H54 (cell line): Measurements from ENCODE around the gene MYO3B.
"Not testable (repeated sequence)": the region's sequence is repeated elsewhere in the genome, so short reads cannot be mapped to it uniquely, and the experiment has no call there.

Experiments
- DNase-seq: peaks from one replicate; pipeline ENCODE4 v3.0.0; 2011; ENCODE audit warnings: low spot score, mixed read lengths; ENCODE audit not compliant: insufficient read length
- FAIRE-seq: peaks from 3 replicates; lab custom pipeline; 2011; peaks lifted over from hg19 to GRCh38; lab: Jason Lieb, UNC
- POLR2A ChIP-seq: IDR thresholded peaks from 2 replicates; pipeline ENCODE4 v1.6.1; 2011; ENCODE audit warnings: low read depth, mild to moderate bottlenecking, low read length

The MYO3B gene

DNA sequence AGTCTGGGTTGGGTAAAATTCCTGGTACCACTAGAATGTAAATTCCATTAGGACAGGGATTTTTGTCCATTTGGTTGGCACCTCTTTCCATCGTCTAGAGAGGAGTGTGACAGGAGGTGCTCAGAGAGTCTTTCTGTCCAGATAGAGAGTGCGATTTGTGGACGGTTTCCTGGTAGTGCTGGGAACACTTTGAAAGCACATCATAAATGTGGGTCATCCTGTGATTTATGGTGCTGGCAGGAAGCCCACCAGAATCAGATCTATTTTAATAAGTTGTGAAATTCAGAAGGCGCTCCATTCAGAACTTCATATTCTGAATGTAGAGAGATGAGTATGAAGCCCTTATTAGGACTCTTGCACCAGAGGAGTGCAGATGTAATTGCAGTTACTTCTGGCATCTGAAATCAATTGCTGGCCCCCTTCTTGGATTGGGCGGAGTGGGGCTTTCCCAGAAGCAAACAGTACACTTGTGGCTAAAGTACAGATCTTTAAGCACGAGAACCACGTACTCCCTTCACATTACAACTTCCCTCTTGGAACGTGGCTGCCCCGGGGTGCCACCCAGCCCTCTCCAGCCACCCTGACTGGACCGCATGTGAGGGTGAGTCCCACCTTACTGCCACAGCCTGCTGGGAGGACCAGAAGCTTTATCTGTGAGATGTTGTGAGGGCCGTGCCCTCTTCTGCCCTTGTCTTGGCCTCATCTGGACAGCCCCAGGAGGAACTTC is 243.2 kb downstream of the MYO3B start:
- DNase-seq (no peak), FAIRE-seq (no peak)
- no peak for TF ChIP-seq POLR2A

DNA sequence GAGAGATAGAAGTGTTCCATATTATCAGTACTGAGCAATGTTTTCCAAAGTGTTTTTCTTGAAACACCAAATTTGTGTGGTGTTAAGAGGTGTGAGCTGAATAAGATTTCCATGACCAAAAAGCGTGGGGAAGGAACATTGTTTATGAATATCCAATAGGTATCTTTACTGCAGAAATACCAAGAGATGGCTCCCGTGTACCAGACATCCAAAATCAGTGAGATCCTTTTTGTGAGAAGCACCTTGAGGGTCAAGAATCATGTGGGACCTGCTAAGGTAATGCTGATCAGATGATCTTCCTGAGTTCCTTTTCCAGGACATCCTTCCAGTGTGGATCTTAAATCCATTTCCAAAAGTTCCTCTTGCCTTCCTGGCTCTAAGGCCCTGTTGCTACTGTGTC is 246.0 kb downstream of the MYO3B start:
- DNase-seq (no peak), FAIRE-seq (no peak)
- TF ChIP-seq POLR2A: no peak

DNA sequence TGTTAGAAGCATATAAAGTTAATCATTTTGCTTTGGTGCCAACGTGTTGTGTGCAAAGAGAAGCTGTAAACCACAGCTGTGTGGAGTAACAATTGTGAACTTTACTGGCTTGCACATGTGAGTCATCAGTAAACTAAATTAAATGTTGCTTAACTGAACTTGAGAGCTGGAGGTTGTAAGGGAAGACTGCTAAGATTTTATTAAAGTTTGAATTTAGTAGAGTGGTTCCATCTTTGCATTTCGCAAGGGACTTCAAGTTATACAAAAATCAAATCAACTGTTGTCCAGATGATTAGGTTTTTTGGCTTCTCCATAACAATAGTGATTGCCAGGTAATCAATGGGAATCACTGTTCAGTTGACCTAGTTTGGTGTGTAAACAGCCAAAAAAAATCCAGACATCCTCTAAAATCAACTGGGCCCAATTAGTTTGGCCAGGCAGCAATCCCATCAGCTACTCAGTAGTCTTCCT is 247.4 kb downstream of the MYO3B start:
- DNase-seq (no peak), FAIRE-seq (no peak)
- no peak for TF ChIP-seq POLR2A

GRCh38 chr2:170428868-170429267 is 250.9 kb downstream of the MYO3B start:
- no peak for TF ChIP-seq POLR2A
- FAIRE-seq (no peak), DNase-seq (no peak)

- no peak for TF ChIP-seq POLR2A
- DNase-seq: no peak
- FAIRE-seq: no peak
These were observed 254.9 kb downstream of the MYO3B start for GRCh38 chr2:170432823-170433222.

DNA sequence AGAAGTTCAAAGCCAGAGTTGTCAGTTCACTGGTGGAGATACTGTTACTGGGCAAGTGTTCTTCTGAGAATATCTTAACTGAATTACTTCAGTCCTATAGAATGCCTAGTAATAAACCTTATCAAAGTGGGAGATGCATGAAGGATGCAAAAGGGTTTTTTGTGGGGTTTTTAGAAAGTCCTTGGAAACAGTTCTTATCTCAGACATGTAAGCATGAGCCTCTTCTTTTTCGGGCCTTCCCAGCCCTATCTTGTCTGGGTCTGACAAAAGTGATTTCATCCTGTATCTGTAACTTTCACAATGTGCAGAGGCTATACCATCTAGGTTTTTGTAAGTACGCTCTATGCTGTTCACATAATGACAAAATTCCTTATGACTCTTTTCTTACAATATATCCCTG is 255.5 kb downstream of the MYO3B start:
- no peak for DNase-seq
- FAIRE-seq: no peak
- no peak for TF ChIP-seq POLR2A

GRCh38 chr2:170434396-170434795 is 256.4 kb downstream of the MYO3B start:
- not testable (repeated sequence) for DNase-seq, FAIRE-seq

DNA sequence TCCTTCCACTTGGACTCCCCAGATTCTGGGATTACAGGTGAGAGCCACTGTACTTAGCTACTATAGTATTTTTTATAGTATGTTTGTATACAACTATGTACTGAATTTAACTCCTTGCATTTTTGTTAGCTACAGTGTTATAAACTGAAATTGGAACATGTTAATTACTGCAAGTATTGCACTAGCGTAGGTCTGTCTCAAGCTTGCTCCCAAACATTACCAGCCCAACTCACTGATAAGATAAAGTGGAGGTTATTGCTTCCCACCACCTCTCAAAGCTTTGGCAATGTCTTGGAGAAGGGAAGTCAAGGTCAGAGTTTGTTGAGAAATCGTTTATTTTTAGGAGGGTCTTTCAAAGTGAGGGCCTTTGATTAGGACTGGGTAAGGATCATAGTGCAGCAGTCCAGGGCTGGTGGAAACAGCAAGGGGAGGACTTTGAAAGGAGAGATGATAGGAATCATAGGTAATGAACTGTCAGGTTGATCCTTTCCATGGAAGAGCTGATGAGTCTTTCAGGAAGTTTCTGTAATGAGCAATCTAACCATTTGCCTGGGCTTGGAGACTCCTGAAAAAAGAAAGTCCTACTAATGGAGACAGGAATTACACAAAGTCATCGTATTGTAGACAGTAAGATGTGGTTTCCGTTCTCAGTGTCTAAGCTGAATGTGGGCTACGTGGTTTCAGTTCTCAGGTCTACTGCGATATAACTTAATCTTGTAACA is 257.1 kb downstream of the MYO3B start:
- no peak for TF ChIP-seq POLR2A
- FAIRE-seq: no peak
- no peak for DNase-seq

- FAIRE-seq (no peak), DNase-seq (no peak)
- TF ChIP-seq POLR2A: no peak
These were observed 258.4 kb downstream of the MYO3B start for GRCh38 chr2:170436077-170436943.

GRCh38 chr2:170446078-170446477 is 268.1 kb downstream of the MYO3B start:
- FAIRE-seq: no peak
- TF ChIP-seq POLR2A: no peak
- DNase-seq: no peak

- no peak for FAIRE-seq
- DNase-seq: no peak
- no peak for TF ChIP-seq POLR2A
These were observed 271.1 kb downstream of the MYO3B start for GRCh38 chr2:170449034-170449433.

DNA sequence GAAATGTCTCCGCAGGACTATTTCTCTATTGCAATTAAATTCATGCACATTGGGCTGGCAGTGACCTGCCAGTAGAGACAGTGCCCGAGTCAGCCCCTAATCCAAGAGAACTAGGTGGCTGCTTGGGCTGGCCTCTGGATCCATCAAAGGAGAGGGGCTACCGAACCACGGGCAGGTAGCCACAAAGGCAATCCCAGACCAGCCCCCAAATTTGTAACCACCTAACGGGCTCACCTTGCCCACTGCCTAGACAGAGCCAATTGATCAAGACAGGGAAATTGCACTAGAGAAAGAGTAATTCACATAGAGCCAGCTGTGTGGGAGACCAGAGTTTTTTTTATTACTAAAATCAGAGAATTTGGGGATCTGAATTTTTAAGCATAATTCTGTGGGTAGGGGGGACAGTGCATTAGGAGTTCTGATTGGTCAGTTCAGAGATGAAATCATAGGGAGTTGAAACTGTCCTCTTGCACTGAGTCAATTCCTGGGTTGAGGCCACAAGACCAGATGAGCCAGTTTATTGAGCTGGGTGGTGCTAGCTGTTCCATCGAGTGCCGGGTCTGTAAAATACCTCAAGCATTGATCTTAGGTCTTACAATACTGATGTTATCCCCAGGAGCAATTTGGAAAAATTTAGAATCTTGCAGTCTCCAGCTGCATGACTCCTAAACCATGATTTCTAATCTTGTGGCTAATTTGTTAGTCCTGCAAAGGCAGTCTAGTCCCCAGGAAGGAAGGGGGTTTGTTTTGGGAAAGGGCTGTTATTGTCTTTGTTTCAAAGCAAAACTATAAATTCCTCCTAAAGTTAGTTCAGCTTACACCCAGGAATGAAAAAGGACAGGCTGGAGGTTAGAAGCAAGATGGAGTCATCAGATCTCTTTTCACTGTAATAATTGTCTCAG is 276.8 kb downstream of the MYO3B start:
- TF ChIP-seq POLR2A: no peak
- FAIRE-seq (no peak), DNase-seq (no peak)

GRCh38 chr2:170455617-170456426 is 277.9 kb downstream of the MYO3B start:
- FAIRE-seq: no peak
- no peak for DNase-seq
- no peak for TF ChIP-seq POLR2A
